MM.1S (cell line): ENCODE data around the gene PTPRJ.

Source experiments
- CTCF ChIP-seq: fragments of 300-600 bp; sonication (generic); IDR thresholded peaks from 2 replicates; pipeline ENCODE4 v1.5.1; 2016; ENCODE audit warnings: antibody characterized with exemption, low read length, mixed read lengths
- EZH2 ChIP-seq: fragments of 300-600 bp; sonication (generic); optimal IDR thresholded peaks from 2 replicates; pipeline ENCODE3; 2017; ENCODE audit warnings: low read depth, mild to moderate bottlenecking, antibody characterized with exemption, low read length, mixed read lengths
- EZH2phosphoT487 ChIP-seq: fragments of 300-600 bp; sonication (generic); IDR thresholded peaks from 2 replicates; pipeline ENCODE4 v1.6.1; 2018; ENCODE audit warnings: antibody characterized with exemption, low read length

- TF ChIP-seq EZH2phosphoT487 (no peak), CTCF (no peak), EZH2 (no peak)
Observed at GRCh38 chr11:48104568-48104924, 124.2 kb downstream of the PTPRJ start.
